ENCODE measurements around the gene UPB1. TPM values are rescaled to one million over a fixed set of nuclear protein-coding genes. Genes with fewer than 3 reads are reported as not detected.

UPB1 gene
- total RNA-seq, 4 donors from 2014 or later = 0.57 TPM; not detected in 3

- 70 to 71% methylated on average over 10 of the region's 10 CpGs for WGBS, 2 donors
- peaks cover 0 to 7% (median 0%) of the 10 kb centered on the region in 3 donors for H3K4me1 ChIP-seq
- H3K27me3 ChIP-seq = no peaks in the 10 kb centered on the region
- no peak overlapping the region for H3K27ac ChIP-seq
- DNase-seq = no peak
- no peaks in the 10 kb centered on the region for H3K9me3 ChIP-seq
- H3K4me3 ChIP-seq = no peak overlapping the region
- TF ChIP-seq POLR2A (IDR thresholded peaks at IDR 0.05) = no peak
- TF ChIP-seq CTCF (IDR thresholded peaks at IDR 0.05) = no peak
- intact Hi-C loops (cut with DNase I) = no loop called here
- no peaks in the 10 kb centered on the region for H3K36me3 ChIP-seq
Measured at GRCh38 chr22:24460418-24461089, 34.6 kb upstream of the UPB1 start.

GRCh38 chr22:24463071-24463760 lies 31.9 kb upstream of the UPB1 start:
- WGBS, 2 donors = 70 to 78% methylated on average over 5 to 6 of the region's 6 CpGs
- Histone ChIP-seq H3K36me3 (no peaks in the 10 kb centered on the region), H3K9me3 (no peaks in the 10 kb centered on the region), H3K27me3 (no peaks in the 10 kb centered on the region), H3K27ac (peak overlapping the region in 1 of 4 donors; percentile 36), H3K4me1 (peaks cover 0 to 28% (median 0%) of the 10 kb centered on the region in 3 donors), H3K4me3 (no peak overlapping the region)
- no peak for DNase-seq
- intact Hi-C loops (cut with DNase I) = no loop called here
- TF ChIP-seq CTCF (IDR thresholded peaks at IDR 0.05) = no peak
- no peak for TF ChIP-seq POLR2A (IDR thresholded peaks at IDR 0.05)

- no peak for DNase-seq
- intact Hi-C loops (cut with DNase I) = no loop called here
- H3K36me3 ChIP-seq = no peaks in the 10 kb centered on the region
- WGBS, 2 donors = 30 to 74% methylated on average over 1 to 5 of the region's 5 CpGs
- no peaks in the 10 kb centered on the region for H3K27me3 ChIP-seq
- peak overlapping the region in 1 of 4 donors; percentile 54 for H3K27ac ChIP-seq
- peaks cover 0 to 28% (median 0%) of the 10 kb centered on the region in 3 donors for H3K4me1 ChIP-seq
- TF ChIP-seq POLR2A (IDR thresholded peaks at IDR 0.05) (no peak), CTCF (IDR thresholded peaks at IDR 0.05) (no peak)
- H3K4me3 ChIP-seq = no peak overlapping the region
- H3K9me3 ChIP-seq = no peaks in the 10 kb centered on the region
Measured at GRCh38 chr22:24465566-24465965, 29.6 kb upstream of the UPB1 start.

DNA sequence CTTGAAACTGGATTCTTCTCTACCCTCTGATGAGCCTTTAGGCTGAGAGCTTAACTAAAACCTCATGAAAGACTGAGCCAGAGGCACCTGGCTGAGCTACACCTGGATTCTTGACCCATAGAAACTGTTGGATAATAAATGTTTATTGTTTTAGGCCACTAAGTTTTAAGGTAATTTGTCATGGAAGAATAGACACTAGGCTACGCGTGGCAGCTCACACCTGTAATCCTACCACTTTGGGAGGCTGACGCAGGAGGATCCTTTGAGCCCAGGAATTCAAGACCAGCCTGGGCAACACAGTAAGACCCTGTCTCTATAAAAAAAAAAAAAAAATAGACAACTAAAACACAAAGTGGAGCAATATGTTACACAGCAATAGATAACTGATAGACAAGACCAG lies 29.2 kb upstream of the UPB1 start:
- no peak overlapping the region for H3K4me3 ChIP-seq
- H3K4me1 ChIP-seq = peaks cover 0 to 28% (median 0%) of the 10 kb centered on the region in 3 donors
- no peak for DNase-seq
- no peaks in the 10 kb centered on the region for H3K9me3 ChIP-seq
- no peaks in the 10 kb centered on the region for H3K27me3 ChIP-seq
- peak overlapping the region in 1 of 4 donors; percentile 54 for H3K27ac ChIP-seq
- 98 to 100% methylated on average over 3 of the region's 3 CpGs for WGBS, 2 donors
- TF ChIP-seq POLR2A (IDR thresholded peaks at IDR 0.05) (no peak), CTCF (IDR thresholded peaks at IDR 0.05) (no peak)
- intact Hi-C loops (cut with DNase I) = no loop called here
- no peaks in the 10 kb centered on the region for H3K36me3 ChIP-seq

DNA sequence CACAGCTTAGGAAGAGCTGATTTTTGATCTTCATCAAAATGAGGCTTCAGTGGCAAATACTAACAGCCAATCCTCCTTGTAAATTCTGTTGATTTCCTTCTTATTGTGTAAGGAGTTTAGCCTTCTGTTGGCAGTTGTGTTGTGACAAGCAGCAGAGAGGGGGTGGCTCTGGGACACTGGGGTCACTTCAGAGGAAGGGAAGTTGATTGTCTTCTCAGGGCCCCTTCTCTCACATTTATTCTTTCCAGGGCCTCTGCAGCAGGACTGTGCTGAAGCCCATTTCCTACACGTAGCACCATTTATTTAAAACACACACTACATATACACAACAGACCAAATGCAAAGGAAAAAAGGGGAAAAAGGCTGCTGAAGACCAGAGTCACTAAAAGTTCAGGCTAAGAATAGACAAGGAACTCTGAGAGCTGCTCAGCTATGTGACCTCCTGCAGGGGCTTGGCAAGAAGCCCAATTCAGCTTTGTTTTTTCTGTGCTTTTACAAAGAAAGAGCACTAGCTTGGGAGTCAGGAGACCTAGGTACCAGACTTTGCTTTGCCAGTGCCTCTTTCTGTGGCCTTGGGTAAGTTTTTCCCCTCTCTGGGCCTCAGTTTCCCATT lies 28.3 kb upstream of the UPB1 start:
- TF ChIP-seq CTCF (IDR thresholded peaks at IDR 0.05) (no peak), POLR2A (IDR thresholded peaks at IDR 0.05) (no peak)
- WGBS, 2 donors = 50% methylated on average over 1 of the region's 1 CpG; no CpG with 5 or more reads in 1 of the 2 donors
- peaks cover 0 to 28% (median 0%) of the 10 kb centered on the region in 3 donors for H3K4me1 ChIP-seq
- no peak for DNase-seq
- H3K4me3 ChIP-seq = no peak overlapping the region
- H3K9me3 ChIP-seq = no peaks in the 10 kb centered on the region
- no peaks in the 10 kb centered on the region for H3K36me3 ChIP-seq
- peak overlapping the region in 1 of 4 donors; percentile 54 for H3K27ac ChIP-seq
- intact Hi-C loops (cut with DNase I) = no loop called here
- no peaks in the 10 kb centered on the region for H3K27me3 ChIP-seq
